ENCODE results near the gene TMEM225B. TPM values are rescaled to one million over a fixed set of nuclear protein-coding genes. Genes with fewer than 3 reads are reported as not detected.

TMEM225B gene
- total and polyA plus RNA-seq, 12 donors, result 0.52 to 4.9 (median 1.9) TPM

GRCh38 chr7:99644431-99644830, 46.4 kb downstream of the TMEM225B start:
- 92 to 96% (median 95%) methylated on average over 3 of the region's 3 CpGs for WGBS, 4 donors
- intact Hi-C loops (cut with DNase I), result no loop called here
- TF ChIP-seq CTCF (IDR thresholded peaks at IDR 0.05) (no peak), POLR2A (IDR thresholded peaks at IDR 0.05) (no peak)
- Histone ChIP-seq H3K27ac (no peak overlapping the region), H3K9me3 (replicated peaks in 1 of 3) (no peaks in the 10 kb centered on the region), H3K4me3 (no peak overlapping the region), H3K4me1 (replicated peaks in 1 of 2) (no peaks in the 10 kb centered on the region), H3K36me3 (replicated peaks in 1 of 2) (no peaks in the 10 kb centered on the region), H3K27me3 (no peaks in the 10 kb centered on the region)
- DNase-seq, result no peak

- no peak overlapping the region for H3K27ac ChIP-seq
- no peaks in the 10 kb centered on the region for H3K4me1 ChIP-seq (replicated peaks in 1 of 2)
- 93 to 100% (median 96%) methylated on average over 1 of the region's 1 CpG for WGBS, 4 donors
- no peaks in the 10 kb centered on the region for H3K36me3 ChIP-seq (replicated peaks in 1 of 2)
- TF ChIP-seq CTCF (IDR thresholded peaks at IDR 0.05), result no peak
- no peak for TF ChIP-seq POLR2A (IDR thresholded peaks at IDR 0.05)
- H3K9me3 ChIP-seq (replicated peaks in 1 of 3), result no peaks in the 10 kb centered on the region
- no peaks in the 10 kb centered on the region for H3K27me3 ChIP-seq
- no peak for DNase-seq
- H3K4me3 ChIP-seq, result no peak overlapping the region
- intact Hi-C loops (cut with DNase I), result no loop called here
Measured at GRCh38 chr7:99645590-99645989, 47.5 kb downstream of the TMEM225B start.

GRCh38 chr7:99648843-99649242, 50.8 kb downstream of the TMEM225B start:
- 83 to 93% (median 92%) methylated on average over 2 of the region's 2 CpGs for WGBS, 4 donors
- intact Hi-C loops (cut with DNase I), result no loop called here

GRCh38 chr7:99651290-99651689, 53.2 kb downstream of the TMEM225B start:
- H3K27me3 ChIP-seq, result no peaks in the 10 kb centered on the region
- H3K4me3 ChIP-seq, result no peak overlapping the region
- H3K27ac ChIP-seq, result no peak overlapping the region
- no peak for DNase-seq
- intact Hi-C loops (cut with DNase I), result no loop called here
- TF ChIP-seq POLR2A (IDR thresholded peaks at IDR 0.05) (no peak), CTCF (IDR thresholded peaks at IDR 0.05) (no peak)
- no peaks in the 10 kb centered on the region for H3K9me3 ChIP-seq (replicated peaks in 1 of 3)
- H3K36me3 ChIP-seq (replicated peaks in 1 of 2), result no peaks in the 10 kb centered on the region
- WGBS, 4 donors, result 95 to 97% (median 97%) methylated on average over 2 of the region's 2 CpGs
- no peaks in the 10 kb centered on the region for H3K4me1 ChIP-seq (replicated peaks in 1 of 2)

More at GRCh38 chr7:99648843-99649242, 50.8 kb downstream of the TMEM225B start:
- Histone ChIP-seq H3K27me3 (no peaks in the 10 kb centered on the region), H3K4me3 (no peak overlapping the region), H3K4me1 (replicated peaks in 1 of 2) (no peaks in the 10 kb centered on the region), H3K9me3 (replicated peaks in 1 of 3) (no peaks in the 10 kb centered on the region), H3K36me3 (replicated peaks in 1 of 2) (no peaks in the 10 kb centered on the region), H3K27ac (no peak overlapping the region)
- DNase-seq, result no peak
- TF ChIP-seq POLR2A (IDR thresholded peaks at IDR 0.05) (no peak), CTCF (IDR thresholded peaks at IDR 0.05) (no peak)
